Activated naive CD8-positive, alpha-beta T cell treated with anti-CD3 and anti-CD28 coated beads, Interleukin-2, amount 50 U/mL, for 16 hours (primary cell): Measurements from ENCODE around the gene LMO1.

Source experiments
- DNase-seq: peaks from one replicate; pipeline ENCODE4 v3.0.0-alpha.2; 2020; ENCODE audit warnings: low read depth, low spot score

Gene LMO1

DNA sequence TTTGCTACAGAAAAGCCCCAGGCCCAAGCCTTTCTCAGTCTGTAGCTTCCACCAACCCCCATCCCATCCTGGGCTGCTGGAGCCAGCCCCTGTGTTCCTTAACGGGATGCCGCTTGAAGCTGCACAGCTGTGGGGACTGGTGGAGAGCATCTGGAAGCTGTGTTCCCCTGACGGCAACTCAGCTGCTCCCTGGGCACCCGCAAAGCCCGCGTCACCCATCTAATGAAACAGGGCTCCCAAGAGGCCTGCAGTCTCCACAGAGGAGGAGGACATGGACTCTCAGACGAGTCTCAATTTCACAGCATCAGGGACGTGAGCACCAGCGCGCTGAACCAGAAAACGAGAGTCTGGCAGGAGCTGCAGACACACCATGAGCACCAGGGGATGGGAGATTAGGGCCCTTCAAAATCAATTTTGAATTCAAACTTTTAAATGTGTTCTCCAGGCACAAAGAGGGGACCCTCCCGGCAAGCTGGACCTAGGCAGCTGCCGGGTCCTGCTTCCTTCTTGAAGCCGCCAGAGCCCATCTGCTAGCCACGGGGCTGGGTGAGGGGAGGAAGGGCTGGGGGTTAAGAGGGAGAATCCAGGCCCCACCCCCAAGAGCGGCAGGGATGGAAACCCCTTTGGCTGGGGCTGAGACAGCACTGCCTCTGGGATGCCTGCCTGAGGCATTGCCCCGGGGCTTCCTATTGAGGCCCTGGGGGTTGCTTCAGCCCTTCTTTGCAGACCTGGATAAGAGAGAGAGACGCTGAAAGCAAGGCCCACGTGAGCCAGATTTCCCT, 21.0 kb downstream of the LMO1 start:
- no peak for DNase-seq

- no peak for DNase-seq
These were observed 21.6 kb downstream of the LMO1 start for GRCh38 chr11:8242118-8242475.

- DNase-seq = no peak
These were observed 22.1 kb downstream of the LMO1 start for GRCh38 chr11:8241373-8242117.

- DNase-seq = no peak
These were observed 24.0 kb downstream of the LMO1 start for GRCh38 chr11:8239536-8240228.

GRCh38 chr11:8239040-8239439, 24.6 kb downstream of the LMO1 start:
- DNase-seq = no peak

GRCh38 chr11:8237453-8237852, 26.2 kb downstream of the LMO1 start:
- no peak for DNase-seq

DNA sequence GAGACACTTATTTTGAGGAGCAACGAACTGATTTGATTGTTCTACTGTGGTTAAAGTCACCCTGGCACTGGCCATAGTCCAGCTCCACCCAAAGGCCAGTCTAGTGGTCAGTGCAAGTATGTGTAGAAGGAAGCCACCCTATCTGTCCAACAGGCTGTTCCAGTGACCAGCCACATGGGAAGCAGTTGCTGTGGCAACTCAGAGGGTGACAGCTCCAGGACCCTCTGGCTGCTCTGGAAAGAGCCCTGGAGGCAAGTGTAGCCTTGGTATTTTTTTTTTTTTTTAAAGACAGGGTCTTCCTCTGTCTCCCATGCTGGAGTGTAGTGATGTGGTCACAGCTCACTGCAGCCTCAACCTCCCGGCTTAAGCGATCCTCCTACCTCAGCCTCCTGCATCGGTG, 27.8 kb downstream of the LMO1 start:
- no peak for DNase-seq

DNA sequence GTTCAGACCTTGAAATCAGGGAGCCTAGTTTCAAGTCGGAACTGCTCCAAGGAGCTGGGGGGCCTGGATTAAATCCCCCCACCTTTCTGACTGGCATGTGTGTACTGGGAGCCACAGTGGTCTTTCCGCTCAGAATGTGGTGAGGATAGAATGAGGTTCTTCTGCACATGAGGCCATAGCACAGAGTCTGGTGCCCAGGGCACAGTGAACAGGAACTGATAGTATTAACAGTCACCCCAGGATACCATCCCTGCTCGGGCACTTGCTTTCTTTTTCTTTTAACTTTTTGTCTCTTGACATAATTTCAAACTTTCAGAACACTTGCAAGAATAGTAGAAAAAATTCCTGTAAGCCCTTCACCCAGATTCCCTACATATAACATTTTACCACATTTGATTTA, 28.8 kb downstream of the LMO1 start:
- DNase-seq = no peak

DNA sequence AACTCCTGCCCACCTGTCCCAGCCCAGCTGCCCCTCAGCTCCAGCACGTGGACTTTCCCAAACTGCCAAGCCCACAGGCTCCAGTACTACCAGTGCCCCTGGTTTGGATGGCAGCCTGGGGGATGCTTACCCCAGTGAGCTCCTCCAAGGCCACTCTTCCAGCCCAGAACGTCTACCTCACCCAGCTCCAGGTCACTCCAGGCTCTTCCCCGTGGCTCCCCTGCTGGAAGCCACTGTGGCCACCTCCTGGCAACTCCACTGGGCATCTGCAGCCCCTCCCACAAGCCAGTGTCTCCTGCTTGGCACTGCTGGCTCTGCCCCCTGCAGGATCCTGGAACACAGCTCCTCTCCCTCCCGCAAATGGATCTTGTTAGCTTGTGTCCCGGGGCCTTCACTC, 29.3 kb downstream of the LMO1 start:
- DNase-seq = no peak

DNA sequence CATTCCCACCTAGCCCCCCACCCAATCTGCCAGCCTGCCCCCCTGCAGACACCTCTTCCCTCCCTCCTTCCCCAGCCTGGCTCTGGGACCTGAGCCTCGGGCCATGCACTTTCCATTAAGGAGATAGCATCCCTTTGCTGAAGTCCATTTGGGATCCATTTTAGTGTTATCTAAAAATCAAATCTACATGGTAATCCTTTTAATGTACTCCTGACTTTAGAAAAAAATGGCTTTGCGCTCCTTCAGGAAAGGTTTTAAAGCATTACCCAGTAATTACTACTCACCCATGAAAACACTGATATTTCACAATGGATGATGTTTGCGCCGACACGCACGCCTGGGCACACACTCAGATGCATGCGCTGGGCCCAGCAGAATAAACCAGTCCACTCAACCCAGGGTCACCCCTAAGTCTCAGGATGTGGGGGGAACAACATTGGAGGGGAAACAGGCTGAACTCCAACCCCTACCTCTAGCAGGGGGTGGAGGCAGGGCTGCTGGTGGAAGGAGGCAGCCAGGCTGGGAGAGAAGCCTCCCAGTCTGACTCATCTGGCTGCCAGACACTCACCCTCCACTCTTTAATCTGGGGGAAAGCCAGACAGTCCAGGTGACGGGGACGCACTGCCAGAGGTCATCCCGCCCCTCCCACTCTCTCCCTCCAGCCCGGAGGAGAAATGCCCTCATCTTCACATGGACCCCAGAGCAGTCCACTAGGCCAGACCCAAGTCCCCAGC, 29.8 kb downstream of the LMO1 start:
- no peak for DNase-seq

GRCh38 chr11:8232849-8233606, 30.6 kb downstream of the LMO1 start:
- no peak for DNase-seq

GRCh38 chr11:8232414-8232813, 31.3 kb downstream of the LMO1 start:
- DNase-seq = no peak

GRCh38 chr11:8231979-8232378, 31.7 kb downstream of the LMO1 start:
- no peak for DNase-seq

DNA sequence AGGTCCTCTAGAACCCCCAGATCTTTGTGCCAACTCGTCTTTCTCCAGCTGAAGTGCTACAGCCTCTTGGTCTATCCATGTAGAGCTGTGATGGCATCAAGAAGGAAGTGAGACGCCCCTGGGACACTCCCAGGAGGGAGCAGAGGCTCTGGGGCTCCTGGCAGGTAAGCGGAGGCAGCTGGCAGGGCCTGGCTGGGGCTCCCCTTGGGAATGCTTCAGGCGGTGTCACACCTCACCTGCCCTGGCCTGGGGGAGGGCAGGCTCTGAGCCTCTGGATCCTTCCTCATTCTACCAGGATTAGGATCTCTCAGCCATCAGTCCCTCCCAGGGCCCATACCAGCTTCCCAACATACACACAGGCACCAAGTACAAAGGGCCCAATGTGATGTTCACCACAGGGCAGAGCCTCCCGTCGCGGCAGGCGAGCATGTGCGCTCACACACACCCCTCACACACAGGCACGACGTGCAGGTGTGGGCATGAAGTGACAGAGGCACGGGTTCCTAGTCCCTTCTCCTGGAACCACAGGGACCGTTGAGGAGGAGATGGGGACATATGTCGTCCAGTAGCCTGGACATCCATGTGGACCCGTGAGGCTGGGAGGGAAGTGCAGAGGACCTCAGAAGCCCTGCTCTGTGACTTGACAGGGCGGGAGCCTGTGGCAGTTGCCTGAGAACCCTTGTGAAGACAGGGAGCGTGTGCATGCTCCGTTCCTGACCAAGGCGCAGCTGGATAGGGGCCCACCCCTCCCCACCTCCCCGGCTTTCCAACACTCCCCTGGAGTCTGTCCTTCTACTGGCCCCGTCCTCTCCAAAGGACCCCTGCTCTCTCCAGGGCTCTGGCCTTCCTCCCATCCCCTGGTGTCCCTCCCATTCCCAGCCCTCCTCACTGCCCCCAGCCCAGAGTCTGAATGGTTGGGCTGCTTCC, 32.5 kb downstream of the LMO1 start:
- DNase-seq = no peak

GRCh38 chr11:8230178-8230859, 33.4 kb downstream of the LMO1 start:
- no peak for DNase-seq

DNA sequence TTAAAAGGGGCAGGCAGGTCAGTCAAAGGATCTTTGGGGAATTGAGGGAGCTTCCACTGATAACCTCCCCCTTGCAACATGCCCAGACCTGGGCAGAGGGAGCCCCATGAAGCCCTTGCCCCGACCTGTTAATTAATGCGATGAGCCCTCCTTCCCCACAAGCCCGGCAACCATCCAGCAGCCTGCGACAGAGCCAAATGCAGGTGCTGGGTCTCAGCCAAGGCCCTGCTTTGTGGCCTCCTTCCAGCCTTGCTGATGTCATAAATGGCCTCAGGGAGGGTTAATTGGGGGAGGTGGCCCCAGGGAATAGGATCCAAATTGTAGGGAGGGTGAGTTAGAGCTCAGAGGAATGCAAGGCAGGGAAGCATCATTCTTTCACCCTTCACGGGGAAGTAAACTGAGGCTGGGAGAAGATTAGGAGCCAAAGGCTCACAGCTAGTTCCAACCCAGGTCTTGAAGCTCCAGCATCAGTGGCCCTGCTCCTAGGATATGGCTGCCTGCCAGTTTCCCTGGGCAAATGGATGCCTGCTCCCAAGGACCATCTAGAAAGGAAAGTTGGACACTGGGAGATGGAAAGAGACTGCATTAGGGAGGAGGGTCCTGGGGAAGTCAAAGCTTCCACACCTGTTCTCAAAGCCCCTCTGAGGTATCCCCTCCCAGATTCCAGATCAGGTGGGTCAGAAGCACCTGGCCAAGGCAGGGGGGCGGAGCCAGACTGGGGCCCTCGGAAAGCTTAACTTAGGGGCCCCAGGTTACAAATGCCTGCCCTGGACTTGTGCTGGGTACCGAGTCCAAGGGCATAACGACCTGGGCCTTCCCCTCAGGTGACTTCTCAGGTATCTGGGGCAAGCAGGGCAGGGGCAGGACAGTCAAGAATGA, 34.1 kb downstream of the LMO1 start:
- DNase-seq = no peak

DNA sequence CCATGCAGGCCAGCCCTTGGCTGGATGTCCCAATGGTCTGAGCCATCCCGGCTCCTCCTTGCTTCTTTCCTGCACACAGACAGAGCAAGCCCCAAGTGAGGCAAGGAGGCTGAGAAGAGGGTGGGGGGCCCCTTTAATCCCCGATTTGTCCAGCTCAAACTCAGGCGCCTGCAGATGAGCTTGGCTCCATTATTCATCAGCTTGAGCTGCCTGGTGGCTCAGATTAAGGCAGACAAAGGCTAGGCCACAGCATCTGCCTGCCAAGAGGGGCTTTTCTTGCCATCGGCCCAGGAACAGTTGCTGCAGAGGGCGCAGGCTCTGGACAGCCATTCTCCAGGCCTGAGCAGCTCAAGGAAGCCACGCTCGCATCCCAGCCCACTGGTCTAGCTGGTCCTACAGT, 35.4 kb downstream of the LMO1 start:
- no peak for DNase-seq
